Activated CD8-positive, alpha-beta memory T cell treated with anti-CD3 and anti-CD28 coated beads for 4 hours (primary cell): Measurements from ENCODE around the gene FRS2.
"Not testable (repeated sequence)": the region's sequence is repeated elsewhere in the genome, so short reads cannot be mapped to it uniquely, and the experiment has no call there.

ENCODE experiments used
- DNase-seq, 2 donors: peaks; one replicate each; pipeline ENCODE4 v3.0.0-alpha.2; 2020; ENCODE audit warnings: low read depth in 2 of 2

The FRS2 gene

GRCh38 chr12:69470189-69471075 is at the start of gene FRS2:
Gene FRS2 (plus strand): TSS chr12:69470388. CDS start chr12:69569031, 98,643 bp downstream.
- peak; percentile 62 to 68 for DNase-seq

- no peak for DNase-seq
Measured at GRCh38 chr12:69421548-69421947, 48.6 kb upstream of the FRS2 start.

- DNase-seq, result no peak
Measured at GRCh38 chr12:69423037-69423905, 46.9 kb upstream of the FRS2 start.

GRCh38 chr12:69425417-69425816 is 44.8 kb upstream of the FRS2 start:
- no peak for DNase-seq

- DNase-seq, result no peak
Measured at GRCh38 chr12:69428351-69429073, 41.7 kb upstream of the FRS2 start.

- no peak for DNase-seq
Measured at GRCh38 chr12:69430942-69431590, 39.1 kb upstream of the FRS2 start.

GRCh38 chr12:69431591-69432222 is 38.5 kb upstream of the FRS2 start:
- DNase-seq, result no peak

GRCh38 chr12:69433653-69434052 is 36.5 kb upstream of the FRS2 start:
- DNase-seq, result no peak

GRCh38 chr12:69435644-69436043 is 34.5 kb upstream of the FRS2 start:
- no peak for DNase-seq

GRCh38 chr12:69437073-69437472 is 33.1 kb upstream of the FRS2 start:
- DNase-seq, result no peak

GRCh38 chr12:69438539-69438938 is 31.6 kb upstream of the FRS2 start:
- no peak for DNase-seq

GRCh38 chr12:69440016-69440415 is 30.2 kb upstream of the FRS2 start:
- DNase-seq, result no peak

GRCh38 chr12:69440886-69441285 is 29.3 kb upstream of the FRS2 start:
- no peak for DNase-seq

GRCh38 chr12:69442894-69443293 is 27.3 kb upstream of the FRS2 start:
- DNase-seq, result no peak

- no peak for DNase-seq
Measured at GRCh38 chr12:69443916-69444315, 26.3 kb upstream of the FRS2 start.

- DNase-seq, result no peak
Measured at GRCh38 chr12:69447892-69448291, 22.3 kb upstream of the FRS2 start.

- not testable (repeated sequence) for DNase-seq
Measured at GRCh38 chr12:69452598-69453132, 17.5 kb upstream of the FRS2 start.

GRCh38 chr12:69456239-69456638 is 13.9 kb upstream of the FRS2 start:
- DNase-seq, result no peak

- DNase-seq, result no peak
Measured at GRCh38 chr12:69457433-69457832, 12.8 kb upstream of the FRS2 start.

GRCh38 chr12:69459477-69459876 is 10.7 kb upstream of the FRS2 start:
- DNase-seq, result no peak

- no peak for DNase-seq
Measured at GRCh38 chr12:69464428-69464827, 5.8 kb upstream of the FRS2 start.
